Anterior cingulate cortex (tissue), 58 donors: ENCODE measurements around the gene RNF217.
A peak's percentile ranks its signal among the peaks of the same experiment; 100 is the strongest.
"Not testable (repeated sequence)": the region's sequence is repeated elsewhere in the genome, so short reads cannot be mapped to it uniquely, and the experiment has no call there.

ENCODE experiments used
- DNase-seq, 58 donors: peaks; one replicate each; lab custom pipeline; 2025; lab: John Stamatoyannopoulos, UW

RNF217 gene

DNA sequence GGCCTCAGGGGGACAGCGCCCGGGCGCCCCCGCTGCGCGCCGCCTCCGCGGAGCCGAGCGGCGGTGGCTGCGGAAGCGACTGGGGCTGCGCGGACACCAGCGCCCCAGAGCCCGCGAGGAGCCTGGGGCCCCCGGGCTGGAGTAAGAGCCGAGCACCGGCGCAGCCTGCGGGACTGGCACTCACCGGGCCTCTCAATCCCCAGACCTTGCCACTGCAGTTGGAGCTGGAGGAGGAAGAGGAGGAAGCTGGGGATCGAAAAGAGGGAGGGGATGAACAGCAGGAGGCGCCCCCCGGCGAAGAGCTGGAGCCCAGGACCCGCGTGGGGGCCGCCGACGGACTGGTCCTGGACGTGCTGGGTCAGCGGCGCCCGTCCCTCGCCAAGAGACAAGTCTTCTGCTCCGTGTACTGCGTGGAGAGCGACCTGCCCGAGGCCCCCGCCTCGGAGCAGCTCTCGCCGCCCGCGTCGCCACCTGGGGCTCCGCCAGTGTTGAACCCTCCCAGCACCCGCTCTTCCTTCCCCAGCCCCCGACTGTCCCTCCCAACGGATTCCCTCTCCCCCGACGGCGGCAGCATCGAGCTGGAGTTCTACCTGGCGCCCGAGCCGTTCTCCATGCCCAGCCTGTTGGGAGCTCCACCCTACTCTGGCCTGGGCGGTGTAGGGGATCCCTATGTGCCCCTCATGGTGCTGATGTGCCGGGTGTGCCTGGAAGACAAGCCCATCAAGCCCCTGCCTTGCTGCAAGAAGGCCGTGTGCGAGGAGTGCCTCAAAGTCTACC, 590 bp downstream of the RNF217 start:
- peak in 48 of 58 donors; percentile 4 to 74 (median 48) for DNase-seq

DNA sequence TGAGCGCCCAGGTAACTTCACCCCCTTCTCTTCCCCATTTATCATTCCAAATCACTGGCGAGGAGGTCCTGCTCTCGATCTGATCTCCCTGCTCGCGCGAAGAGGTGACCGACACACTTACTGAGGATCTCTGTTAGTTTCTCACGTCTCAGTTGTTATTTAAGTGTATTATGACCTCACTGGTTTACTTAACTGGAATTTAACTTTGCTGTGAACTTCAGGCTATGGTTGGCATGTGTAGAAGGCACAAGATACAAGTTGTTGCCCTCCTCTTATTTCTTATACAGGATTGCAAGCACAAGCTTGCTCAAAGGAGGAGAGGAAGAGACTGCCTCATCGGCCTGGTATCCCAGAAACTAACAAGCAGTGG, 1.2 kb downstream of the RNF217 start:
- DNase-seq, result peak in 4 of 58 donors; percentile 7 to 58 (median 33)

DNA sequence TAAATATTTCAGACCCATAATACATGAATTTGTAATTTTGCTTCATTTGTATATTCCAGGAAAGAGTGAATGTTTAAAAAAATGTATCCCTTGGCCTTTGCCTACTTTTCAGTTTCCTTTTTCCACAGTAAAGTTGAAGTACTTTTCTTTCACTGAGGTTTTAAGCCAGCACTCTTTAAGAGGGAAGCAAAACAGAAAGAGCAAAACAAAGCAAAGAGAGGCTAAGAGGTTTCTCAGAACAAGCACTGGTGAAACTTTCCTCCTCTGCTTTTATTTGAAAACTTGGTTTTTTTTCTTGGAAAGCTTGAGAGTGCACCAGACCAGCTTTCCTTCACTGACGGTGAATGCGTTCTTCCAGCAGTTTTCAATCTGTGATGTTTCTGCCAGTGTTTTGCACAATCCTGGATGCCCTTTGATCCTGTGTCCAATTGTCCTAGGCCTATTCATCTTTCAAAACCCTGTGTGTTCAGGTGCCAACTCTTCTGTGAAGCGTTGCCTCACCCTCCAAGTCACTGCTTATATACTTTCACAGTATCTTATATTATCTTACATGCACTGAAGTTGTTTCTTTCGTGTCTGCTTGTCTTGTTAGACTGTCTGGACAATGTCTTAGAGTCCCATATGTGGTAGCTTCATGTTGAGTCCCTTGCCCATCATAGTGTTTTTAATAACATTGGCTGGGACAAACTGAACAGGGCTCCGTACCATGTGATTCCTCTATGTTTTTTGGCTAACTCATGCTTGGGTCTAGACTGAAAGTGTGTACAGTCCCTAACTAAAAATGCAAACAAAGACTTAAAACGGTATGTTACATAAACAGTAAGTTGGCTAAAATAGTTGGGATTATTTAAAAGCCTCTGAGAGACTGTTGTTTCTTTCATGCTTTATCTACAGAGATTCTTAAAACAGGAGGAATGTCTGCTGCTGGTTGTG, 1.9 kb downstream of the RNF217 start:
- DNase-seq, result peak in 5 of 58 donors; percentile 5 to 30 (median 12)

DNA sequence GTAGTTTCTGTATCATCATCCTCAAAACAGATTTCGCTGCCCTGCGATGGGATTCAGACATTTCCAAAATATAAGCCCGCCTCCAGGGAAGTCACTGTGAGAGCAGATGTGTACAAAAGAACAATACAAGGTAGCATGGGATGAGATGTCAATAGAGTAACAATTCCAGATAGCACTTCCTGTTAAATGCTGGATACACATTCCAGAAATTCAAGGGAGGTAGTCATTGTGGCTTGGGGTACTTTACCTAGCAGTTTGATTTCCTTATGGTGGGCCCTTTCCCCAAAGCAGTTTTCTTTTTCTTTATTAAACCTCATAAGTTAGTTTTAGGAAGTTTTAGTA, 2.5 kb downstream of the RNF217 start:
- DNase-seq, result peak in 2 of 58 donors; percentile 17 to 28

DNA sequence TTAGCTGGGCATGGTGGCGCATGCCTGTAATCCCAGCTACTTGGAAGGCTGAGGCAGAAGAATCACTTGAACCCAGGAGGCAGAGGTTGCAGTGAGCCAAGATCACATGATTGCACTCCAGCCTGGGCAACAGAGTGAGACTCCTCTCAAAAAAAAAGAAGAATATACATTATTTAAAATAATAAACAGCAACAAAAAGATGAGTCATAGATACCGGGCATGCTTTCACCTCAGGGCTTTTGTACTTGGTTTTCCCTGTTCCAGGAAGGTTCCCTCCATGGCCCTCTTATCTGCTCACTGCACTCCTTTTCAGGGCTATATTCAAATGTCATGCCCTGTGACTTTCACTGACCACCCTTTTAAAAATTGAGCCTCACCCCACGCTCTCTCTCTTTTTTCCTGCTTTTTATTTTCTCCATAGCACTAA, 3.2 kb downstream of the RNF217 start:
- DNase-seq, result not testable (repeated sequence)

DNA sequence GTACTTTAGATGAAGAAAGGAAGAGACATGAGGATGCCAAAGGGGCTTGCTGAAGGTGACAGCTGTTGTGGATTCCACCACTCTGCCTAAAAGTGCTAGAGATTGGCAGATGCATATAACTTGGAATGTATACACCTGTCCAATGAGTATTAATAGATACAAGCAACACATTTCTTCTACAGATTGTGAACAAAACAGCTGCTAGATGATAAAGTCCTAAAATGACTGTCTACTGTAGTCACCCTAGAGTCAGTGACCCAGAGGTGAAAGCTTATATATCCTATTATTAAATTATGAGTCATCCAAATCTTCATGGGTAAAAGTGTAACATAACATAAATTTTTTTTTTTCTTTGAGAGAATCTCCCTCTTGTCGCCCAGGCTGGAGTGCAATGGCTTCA, 5.2 kb downstream of the RNF217 start:
- DNase-seq, result no peak

GRCh38 chr6:124968401-124968800, 6.2 kb downstream of the RNF217 start:
- DNase-seq, result no peak

DNA sequence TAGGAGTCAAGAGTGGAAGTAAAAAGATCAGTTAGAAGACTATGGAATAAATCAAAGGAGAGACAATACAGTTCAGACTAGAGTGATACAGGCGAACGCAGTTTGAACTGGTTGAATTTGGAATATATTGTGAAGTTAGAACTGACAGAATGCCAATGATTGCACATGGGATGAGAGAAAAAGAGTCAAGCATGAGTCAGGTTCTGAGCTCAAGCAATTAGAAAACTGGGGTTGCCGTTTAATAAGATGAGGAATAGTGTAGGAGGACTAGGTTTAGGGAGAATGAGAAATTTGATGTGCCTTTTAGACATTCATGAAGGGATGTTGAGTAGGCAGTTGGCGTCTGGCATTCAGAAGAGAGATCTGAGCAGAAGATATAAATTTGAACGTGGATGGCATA, 8.0 kb downstream of the RNF217 start:
- DNase-seq, result peak in 1 of 58 donors; percentile 20

DNA sequence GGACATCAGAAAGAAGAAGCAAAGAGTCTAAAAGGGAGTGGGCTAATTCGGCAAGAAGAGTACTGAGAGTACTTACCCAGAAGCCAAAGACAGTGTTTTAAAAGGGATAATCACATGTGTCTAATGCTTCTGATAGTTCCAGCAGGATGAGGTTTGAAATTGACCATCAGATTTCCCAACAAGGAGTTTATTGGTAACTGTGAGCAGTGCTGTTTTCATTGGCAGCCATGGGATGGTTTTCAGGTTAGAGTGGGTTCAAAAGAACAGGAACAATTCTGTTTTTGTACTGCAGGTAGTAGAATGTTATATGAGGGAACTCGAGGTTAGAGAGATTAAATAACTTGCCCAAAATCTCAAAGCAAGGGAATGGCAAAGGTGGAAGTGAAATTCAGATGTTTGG, 8.5 kb downstream of the RNF217 start:
- no peak for DNase-seq

DNA sequence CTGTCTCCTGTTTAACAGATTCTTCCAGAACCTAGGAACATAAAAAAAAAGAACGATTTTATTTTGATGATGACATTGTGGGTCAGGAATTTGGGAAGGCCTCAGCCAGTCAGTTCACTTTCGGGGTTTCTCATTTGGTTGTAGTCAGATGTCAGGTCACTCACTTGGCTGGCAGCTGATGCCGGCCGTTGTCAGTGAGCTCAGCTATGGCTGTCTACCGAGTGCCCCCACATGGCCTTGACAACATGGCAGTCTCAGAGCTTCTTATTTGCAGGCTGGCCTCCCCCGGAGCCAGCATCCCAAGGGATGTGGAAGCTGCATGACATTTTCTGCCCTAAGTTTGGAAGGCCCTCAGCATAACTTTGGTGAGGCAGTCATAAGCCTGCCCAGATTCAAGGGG, 11.5 kb downstream of the RNF217 start:
- DNase-seq, result no peak

DNA sequence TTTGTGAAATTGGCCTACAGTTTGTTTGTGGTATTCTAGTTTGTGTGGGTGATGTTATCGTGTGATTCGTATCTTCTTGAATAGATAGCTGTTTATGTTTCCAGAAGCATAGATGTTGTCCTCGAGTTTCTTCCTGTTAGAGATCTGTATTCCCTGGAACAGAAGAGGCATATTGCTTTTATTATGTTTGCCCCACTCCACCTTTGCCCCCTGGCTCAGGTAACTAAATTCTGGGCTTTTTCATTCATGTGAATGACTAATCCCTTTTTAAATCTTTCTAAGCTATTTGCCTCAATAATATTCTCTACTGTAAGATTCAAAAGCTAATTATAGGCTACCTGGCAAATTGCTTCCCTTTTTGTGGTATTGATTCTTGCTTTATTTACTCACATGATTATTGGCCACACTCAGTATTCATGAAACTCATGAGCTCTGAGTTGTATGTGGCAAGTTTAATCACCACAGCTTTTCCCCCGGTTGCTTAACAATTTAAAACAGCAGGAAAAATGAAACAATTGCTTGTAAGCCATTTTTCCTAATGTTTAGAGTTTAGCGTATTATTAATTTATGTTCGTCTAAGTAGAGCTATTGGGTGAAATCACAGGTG, 12.6 kb downstream of the RNF217 start:
- DNase-seq, result no peak

DNA sequence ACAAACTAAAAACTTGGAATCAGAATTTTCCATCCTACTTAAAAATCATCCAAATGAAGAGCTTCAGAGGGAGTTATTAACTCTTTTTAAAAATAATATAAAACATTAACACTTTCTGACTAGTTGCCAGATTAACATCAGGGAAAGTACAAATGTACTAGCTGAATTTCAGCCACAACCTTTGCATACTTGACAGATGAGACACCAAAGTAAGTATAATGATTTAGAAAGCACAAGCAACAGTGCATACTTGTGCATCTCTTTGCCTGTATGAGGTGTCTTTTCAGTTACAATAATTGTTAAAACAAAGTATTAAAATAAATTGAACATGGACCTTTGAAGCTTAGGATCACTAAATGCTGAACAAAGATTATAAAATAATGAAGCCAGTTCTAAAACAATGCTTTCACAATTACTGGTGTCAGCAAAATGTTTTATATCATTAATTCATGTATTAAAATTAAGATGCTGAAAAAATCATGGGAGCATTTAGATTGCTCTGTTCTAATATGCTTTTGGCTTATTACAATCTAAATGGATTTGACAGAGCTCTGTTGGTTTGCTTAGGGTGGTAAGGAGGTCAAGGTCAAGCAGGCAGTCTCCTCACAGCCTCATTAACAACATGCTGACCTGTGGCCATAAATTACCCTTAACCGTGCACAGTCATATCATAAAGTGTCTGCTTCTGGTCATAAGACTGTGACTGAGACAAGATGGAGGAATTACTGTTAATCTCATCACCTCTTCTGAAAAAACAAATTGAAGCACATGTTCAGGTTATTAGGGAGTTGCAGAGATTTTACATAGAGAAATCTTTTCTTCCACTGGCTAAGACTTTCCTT, 15.1 kb downstream of the RNF217 start:
- no peak for DNase-seq

DNA sequence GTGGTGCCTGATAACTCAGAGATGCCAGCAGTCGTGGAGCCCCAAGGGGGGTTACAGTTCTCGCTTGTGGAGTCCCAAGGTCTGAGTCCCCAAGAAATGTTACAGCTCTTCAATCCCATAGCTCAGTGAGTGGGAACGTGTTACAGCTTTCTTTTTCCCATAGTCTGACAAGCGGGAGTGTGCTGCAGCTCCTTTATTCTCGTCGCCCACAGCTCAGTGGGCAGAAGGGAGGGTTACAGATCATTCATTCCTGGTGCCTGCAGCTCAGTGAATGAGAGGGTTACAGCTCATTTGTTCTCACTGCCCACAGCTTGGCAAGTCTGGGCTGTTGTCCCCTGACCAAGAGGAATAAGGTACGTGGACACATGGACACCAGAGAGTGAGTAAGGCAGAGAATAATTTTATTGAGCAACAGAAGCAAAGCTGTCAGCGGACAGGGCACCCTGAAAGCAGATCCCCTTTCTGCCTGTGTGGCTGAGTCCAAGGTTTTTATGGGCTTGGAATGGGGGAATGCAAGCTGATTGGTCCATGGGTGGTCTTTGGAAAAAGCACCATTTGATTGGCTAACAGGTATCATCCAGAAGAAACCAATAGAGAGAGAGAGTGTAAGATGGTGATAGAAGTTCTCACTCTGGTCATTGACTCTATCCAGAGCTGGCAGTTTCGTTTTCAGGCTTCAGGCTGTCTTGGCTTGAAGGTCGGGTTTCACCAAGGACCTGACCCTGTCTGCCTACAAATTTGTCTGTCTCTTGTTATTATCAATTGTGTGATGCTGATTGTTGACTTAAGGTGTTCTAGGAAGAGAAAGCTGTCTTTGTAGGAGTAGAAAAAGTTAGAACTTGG, 16.4 kb downstream of the RNF217 start:
- DNase-seq, result peak in 1 of 58 donors; percentile 21

- DNase-seq, result no peak
These were observed 17.0 kb downstream of the RNF217 start for GRCh38 chr6:124979294-124979678.

DNA sequence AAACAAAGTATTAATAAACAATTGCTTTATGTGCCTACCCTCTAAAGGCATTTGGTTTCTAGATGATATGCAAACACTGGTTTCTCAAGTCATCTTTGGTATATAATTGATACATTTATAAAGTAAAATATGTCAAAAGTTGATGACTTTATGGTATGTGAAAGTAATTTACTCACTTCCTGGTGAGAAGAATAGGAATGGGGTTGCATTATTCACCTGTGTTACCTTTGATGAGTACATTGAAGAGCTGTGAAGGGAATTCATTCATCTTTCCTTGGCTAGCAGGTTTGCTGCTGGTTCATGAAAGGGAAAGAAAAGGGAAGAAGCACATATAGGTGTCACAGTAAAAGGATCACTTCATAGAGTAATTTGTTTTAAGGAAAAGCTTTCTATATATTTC, 20.4 kb downstream of the RNF217 start:
- no peak for DNase-seq

DNA sequence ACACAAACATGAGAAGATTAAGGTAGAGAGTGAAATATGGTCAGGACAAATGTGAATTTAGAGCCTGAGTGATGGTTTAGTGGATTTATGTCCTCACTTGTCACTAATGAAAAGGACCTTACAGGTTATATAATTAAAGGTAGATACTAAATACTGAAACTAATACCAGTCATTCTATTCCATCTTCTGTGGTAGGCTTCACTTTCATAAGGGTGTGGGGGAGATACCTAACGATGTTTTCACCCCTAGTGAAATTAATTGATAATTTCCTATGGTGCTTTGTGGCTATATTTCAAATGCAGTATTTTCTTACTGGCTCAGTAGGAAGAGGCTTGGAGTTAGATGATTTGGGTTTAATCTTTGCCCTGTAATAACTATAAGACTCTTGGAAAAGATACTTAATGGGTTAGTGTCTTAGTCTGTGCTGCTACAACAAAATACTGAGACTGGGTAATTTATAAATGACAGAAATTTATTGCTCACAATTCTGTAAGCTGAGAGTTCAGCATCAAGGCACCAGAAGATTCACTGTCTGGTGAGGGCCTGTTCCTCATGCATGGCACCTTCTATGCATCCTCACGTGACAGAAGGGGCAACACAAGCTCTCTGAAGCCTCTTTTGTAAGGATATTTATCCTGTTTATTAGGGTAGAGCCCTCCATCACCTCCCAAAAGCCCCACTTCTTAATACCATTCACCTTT, 21.3 kb downstream of the RNF217 start:
- DNase-seq, result no peak

- no peak for DNase-seq
These were observed 22.6 kb downstream of the RNF217 start for GRCh38 chr6:124984668-124985338.

DNA sequence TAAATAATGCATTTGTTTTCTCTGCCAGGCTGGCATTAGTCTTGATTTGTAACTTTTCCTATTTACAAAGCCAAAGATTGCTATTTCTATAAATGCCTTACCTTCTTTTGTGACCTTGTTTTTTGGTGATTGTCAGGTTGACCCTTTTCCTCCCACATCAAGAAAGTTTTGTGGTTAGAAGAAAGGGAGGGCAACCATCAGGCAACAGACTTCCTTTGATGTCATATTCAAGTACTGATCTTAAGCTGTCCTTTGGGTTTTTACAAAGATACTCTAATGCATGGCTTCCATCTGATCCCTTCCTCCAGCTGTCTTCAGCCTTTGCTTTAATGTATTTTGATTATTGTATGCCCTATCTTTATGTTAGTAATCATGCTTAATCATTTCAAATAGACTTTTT, 23.9 kb downstream of the RNF217 start:
- no peak for DNase-seq
